Placental epithelial cell (primary cell): ENCODE results near the gene ZBBX. TPM values are rescaled to one million over a fixed set of nuclear protein-coding genes. Genes with fewer than 3 reads are reported as not detected.

Experiments
- total RNA-seq: library from RNA; depleted of rRNA; stranded (reverse); fragments of >200 nt; gene quantifications from 2 replicates; pipeline ENCODE4 v1.2.3, GENCODE V29; 2012

Gene ZBBX
- total RNA-seq, result not detected in 2 replicates

GRCh38 chr3:167380004-167380689 is at the start of gene ZBBX:
ZBBX (minus strand) TSS chr3:167380297; CDS start chr3:167372901, 7,396 bp downstream.

Other genes with a start within 250 kb of the ZBBX start
- not detected in 2 replicates for gene SERPINI2, start 93.7 kb upstream of the ZBBX start, total RNA-seq